ENCODE measurements around the gene MAGT1. TPM values are rescaled to one million over a fixed set of nuclear protein-coding genes. Genes with fewer than 3 reads are reported as not detected.
A peak's percentile ranks its signal among the peaks of the same experiment; 100 is the strongest.

MAGT1 gene
- total and polyA plus RNA-seq, 2 of the 4 experiments (the other 2 are of a cell fraction), result 27.3 to 74.7 TPM

- CTCF ChIA-PET, result no interaction called here
- no peaks in the 10 kb centered on the region for H3K27me3 ChIP-seq (ENCODE audit: control insufficient read depth, insufficient read depth, low read length)
Measured at GRCh38 chrX:77925764-77926163, 30.5 kb upstream of the MAGT1 start.

More at GRCh38 chrX:77925764-77926163, 30.5 kb upstream of the MAGT1 start:
- H3K18ac ChIP-seq (ENCODE audit: low read depth, low read length), result no peak overlapping the region
- H3K27ac ChIP-seq (ENCODE audit: insufficient read depth, low read length), result no peak overlapping the region
- H3K56ac ChIP-seq (ENCODE audit: extremely low read depth, insufficient read depth, low read length), result no peak overlapping the region
- no peak overlapping the region for H2AK9ac ChIP-seq (replicated peaks; ENCODE audit: low read depth, low read length, poor library complexity)
- H2AK5ac ChIP-seq (ENCODE audit: low read depth, low read length), result no peak overlapping the region
- intact Hi-C loops (cut with micrococcal nuclease) (no loop called here), in situ Hi-C loops (cut with MboI; ENCODE audit: low sequenced_read_pairs) (no loop called here), dilution Hi-C loops (cut with HindIII; ENCODE audit: low sequenced_read_pairs, unreplicated experiment) (no loop called here)
- no peak overlapping the region for H4K5ac ChIP-seq (ENCODE audit: low read depth, low read length)
- H2BK15ac ChIP-seq (ENCODE audit: low read depth, low read length), result no peak overlapping the region
- H2BK5ac ChIP-seq (ENCODE audit: low read depth, low read length, poor library complexity, severe bottlenecking), result no peak overlapping the region
- no peaks in the 10 kb centered on the region for H3K9me3 ChIP-seq (ENCODE audit: control insufficient read depth, insufficient read depth, low read length)
- H3K14ac ChIP-seq (replicated peaks; ENCODE audit: low read depth, low read length), result no peak overlapping the region
- ATAC-seq (ENCODE audit: low read depth) (no peak), DNase-seq (no peak)
- H3K79me1 ChIP-seq (ENCODE audit: low read depth in 1 of 2, low read length in 2 of 2), result peaks cover 0 to 4% of the 10 kb centered on the region in 2 experiments; a peak in 2 of 4 replicates
- H3K4ac ChIP-seq (ENCODE audit: low read depth, low read length), result no peak overlapping the region
- POLR2A ChIA-PET (ENCODE audit: unreplicated experiment), result no interaction called here
- no peaks in the 10 kb centered on the region for H3K4me1 ChIP-seq (ENCODE audit: control insufficient read depth, insufficient read depth, low read length)
- no peak overlapping the region for H4K8ac ChIP-seq (ENCODE audit: low read depth in 2 of 2, low read length in 2 of 2)
- peak overlapping the region; percentile 72 for H3K4me2 ChIP-seq (ENCODE audit: low read depth, low read length)
- H3K9ac ChIP-seq (ENCODE audit: low read depth, low read length), result no peak overlapping the region
- no peak overlapping the region for H3K23ac ChIP-seq (ENCODE audit: low read depth, low read length)
- BruUV-seq (replicated peaks), result no TSS peak
- TF ChIP-seq NFE2L2 (IDR thresholded peaks at IDR 0.05; ENCODE audit: low read depth, low read length), result no peak
- no peak for TF ChIP-seq MAFK (IDR thresholded peaks at IDR 0.05; ENCODE audit: low read depth, low read length)
- no peak for TF ChIP-seq SMC3 (IDR thresholded peaks at IDR 0.05; ENCODE audit: low read depth, low read length)
- no peak for TF ChIP-seq BHLHE40 (IDR thresholded peaks at IDR 0.05; ENCODE audit: low read depth, low read length)
- no peak for TF ChIP-seq RCOR1 (IDR thresholded peaks at IDR 0.05; ENCODE audit: insufficient replicate concordance, low read length)
- TF ChIP-seq CHD1 (IDR thresholded peaks at IDR 0.05; ENCODE audit: low read depth, low read length), result no peak
- TF ChIP-seq POLR2A (IDR thresholded peaks at IDR 0.05; ENCODE audit: low read depth, low read length), result no peak
- TF ChIP-seq USF2 (IDR thresholded peaks at IDR 0.05; ENCODE audit: low read depth, low read length), result no peak
- no peak for TF ChIP-seq MAZ (IDR thresholded peaks at IDR 0.05; ENCODE audit: borderline replicate concordance, low read depth, low read length)
- TF ChIP-seq RAD21 (IDR thresholded peaks at IDR 0.05; ENCODE audit: low read length), result no peak
- TF ChIP-seq CTCF (conservative IDR thresholded peaks at IDR 0.05; ENCODE audit: low read depth, low read length), result no peak
- TF ChIP-seq FOS (IDR thresholded peaks at IDR 0.05; ENCODE audit: low read depth, low read length), result no peak
- no peak for TF ChIP-seq RFX5 (IDR thresholded peaks at IDR 0.05; ENCODE audit: low read depth, low read length)
- TF ChIP-seq CEBPB (IDR thresholded peaks at IDR 0.05; ENCODE audit: low read depth, low read length), result no peak
- TF ChIP-seq MXI1 (IDR thresholded peaks at IDR 0.05; ENCODE audit: borderline replicate concordance, low read depth, low read length), result no peak
- 0 out of 2 replicates have a peak overlapping the region, but pooled peaks have one; percentile 14 for H3K4me3 ChIP-seq (ENCODE audit: insufficient read depth, low read depth, low read length)
- no peaks in the 10 kb centered on the region for H3K36me3 ChIP-seq (ENCODE audit: control insufficient read depth, insufficient read depth, low read length)
- no CpG with 5 or more reads among the region's 3 CpGs for WGBS, 2 experiments (ENCODE audit: extremely low coverage in 2 of 2, insufficient read length in 1 of 2)
- H2BK20ac ChIP-seq (ENCODE audit: low read depth, low read length), result no peak overlapping the region
- H4K20me1 ChIP-seq (ENCODE audit: insufficient read depth, low read length), result no peaks in the 10 kb centered on the region
- H2BK120ac ChIP-seq (ENCODE audit: low read depth, low read length), result no peak overlapping the region
- H4K91ac ChIP-seq (ENCODE audit: insufficient read depth, low read depth, low read length), result no peak overlapping the region
- H3K9me1 ChIP-seq (ENCODE audit: insufficient read depth, low read length), result no peaks in the 10 kb centered on the region
- H2AFZ ChIP-seq (replicated peaks; ENCODE audit: low read length, poor library complexity), result no peak overlapping the region

All from IMR-90 (cell line).